Fibroblast of the aortic adventitia (primary cell): ENCODE measurements around the gene SDHAF3. TPM values are rescaled to one million over a fixed set of nuclear protein-coding genes. Genes with fewer than 3 reads are reported as not detected.

Source experiments
- DNase-seq: peaks from one replicate; pipeline ENCODE4 v3.0.0-alpha.2; 2010; ENCODE audit warnings: low read depth
- H3K4me3 ChIP-seq: 2 replicates; pipeline ENCODE4 v1.5.1; 2011; ENCODE audit warnings: low read depth, mild to moderate bottlenecking, control low read depth, low read length, moderate library complexity
- total RNA-seq: library from RNA; depleted of rRNA; stranded (reverse); fragments of >200 nt; gene quantifications from 2 replicates; pipeline ENCODE4 v1.2.3, GENCODE V29; 2012; ENCODE audit warnings: low replicate concordance
- TF ChIP-seq, protein P1 (sequence below): IDR thresholded peaks from 2 replicates; pipeline ENCODE4 v1.5.1; 2011; ENCODE audit warnings: mild to moderate bottlenecking, low read length, control low read depth, inconsistent platforms; ENCODE audit not compliant: insufficient read depth

The SDHAF3 gene
- total RNA-seq, 1 donor, result 16.0 TPM

DNA sequence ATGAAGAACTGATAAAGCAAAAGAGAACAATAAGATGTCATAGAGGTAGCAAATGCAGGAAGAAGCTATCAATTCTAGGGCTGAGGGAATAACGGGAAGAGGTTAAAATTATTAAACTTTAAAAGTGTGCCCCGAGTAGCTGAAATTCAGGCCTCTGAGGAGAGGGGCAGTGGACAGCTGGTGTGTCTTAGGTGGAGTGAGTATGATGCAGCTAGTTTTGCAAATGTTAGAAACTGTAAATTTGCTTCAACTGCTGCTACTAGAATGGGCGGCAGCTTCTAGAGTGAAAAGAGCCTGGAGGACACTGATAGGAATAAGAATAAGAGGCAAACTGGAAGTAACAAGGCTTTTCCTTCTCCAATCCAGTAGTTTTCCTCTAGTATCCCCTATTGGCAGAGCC, 87.3 kb downstream of the SDHAF3 start:
- TF ChIP-seq, protein P1, sequence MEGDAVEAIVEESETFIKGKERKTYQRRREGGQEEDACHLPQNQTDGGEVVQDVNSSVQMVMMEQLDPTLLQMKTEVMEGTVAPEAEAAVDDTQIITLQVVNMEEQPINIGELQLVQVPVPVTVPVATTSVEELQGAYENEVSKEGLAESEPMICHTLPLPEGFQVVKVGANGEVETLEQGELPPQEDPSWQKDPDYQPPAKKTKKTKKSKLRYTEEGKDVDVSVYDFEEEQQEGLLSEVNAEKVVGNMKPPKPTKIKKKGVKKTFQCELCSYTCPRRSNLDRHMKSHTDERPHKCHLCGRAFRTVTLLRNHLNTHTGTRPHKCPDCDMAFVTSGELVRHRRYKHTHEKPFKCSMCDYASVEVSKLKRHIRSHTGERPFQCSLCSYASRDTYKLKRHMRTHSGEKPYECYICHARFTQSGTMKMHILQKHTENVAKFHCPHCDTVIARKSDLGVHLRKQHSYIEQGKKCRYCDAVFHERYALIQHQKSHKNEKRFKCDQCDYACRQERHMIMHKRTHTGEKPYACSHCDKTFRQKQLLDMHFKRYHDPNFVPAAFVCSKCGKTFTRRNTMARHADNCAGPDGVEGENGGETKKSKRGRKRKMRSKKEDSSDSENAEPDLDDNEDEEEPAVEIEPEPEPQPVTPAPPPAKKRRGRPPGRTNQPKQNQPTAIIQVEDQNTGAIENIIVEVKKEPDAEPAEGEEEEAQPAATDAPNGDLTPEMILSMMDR, result no peak
- no peak for DNase-seq
- no peak overlapping the region for H3K4me3 ChIP-seq

DNA sequence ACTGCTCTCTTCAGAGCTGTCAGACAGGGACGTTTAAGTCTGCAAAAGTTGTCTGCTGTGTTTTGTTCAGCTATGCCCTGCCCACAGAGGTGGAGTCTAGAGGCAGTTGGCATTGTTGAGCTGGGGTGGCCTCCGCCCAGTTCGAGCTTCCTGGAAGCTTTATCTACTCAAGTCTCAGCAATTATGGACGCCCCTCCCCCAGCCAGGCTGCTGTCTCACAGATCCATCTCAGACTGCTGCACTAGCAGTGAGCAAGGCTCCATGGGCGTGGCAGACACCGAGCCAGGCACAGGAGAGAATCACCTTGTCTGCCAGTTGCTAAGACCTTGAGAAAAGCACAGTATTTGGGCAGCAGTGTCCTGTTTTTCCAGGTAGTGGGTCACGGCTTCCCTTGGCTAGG, 98.1 kb downstream of the SDHAF3 start:
- no peak for DNase-seq
- no peak overlapping the region for H3K4me3 ChIP-seq
- TF ChIP-seq, protein P1, result no peak

DNA sequence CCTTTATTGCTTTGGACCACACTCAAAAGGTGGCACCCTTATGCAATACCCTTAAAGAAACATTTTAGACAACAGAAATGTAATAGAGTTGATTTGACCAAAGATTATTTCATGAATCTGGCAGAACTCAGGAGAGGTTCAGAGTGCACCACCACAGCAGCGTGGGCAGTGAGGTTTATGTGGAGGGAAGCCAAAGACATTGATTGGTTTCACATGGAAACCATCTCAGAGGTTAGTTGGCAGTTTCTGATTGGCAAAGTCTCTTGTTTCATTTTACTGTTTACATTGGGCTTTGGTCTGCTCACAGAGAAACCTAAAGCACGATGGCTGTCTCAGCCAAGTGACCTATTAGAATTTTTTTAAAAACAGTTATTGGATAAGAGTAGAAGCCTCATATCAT, 101.3 kb downstream of the SDHAF3 start:
- no peak for DNase-seq
- TF ChIP-seq, protein P1, result no peak
- H3K4me3 ChIP-seq, result no peak overlapping the region

DNA sequence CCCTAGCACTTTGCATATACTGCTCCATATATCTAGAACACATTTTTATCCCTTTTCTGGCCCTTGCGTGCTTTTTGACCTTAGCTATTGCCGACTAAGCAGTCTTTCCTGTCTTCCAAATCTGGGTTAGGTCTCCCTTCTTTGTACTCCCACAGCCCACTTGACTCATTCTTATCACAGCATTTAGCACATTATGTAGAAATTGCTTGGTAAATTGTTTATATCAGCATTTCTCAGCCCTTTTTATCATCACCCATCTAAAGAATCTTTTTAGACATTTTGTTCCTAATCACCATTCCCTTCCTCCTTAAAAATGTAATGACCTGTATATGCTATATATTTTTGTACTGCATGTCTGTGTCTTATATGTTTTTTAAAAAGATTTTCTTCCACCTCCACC, 101.7 kb downstream of the SDHAF3 start:
- TF ChIP-seq, protein P1, result no peak
- no peak overlapping the region for H3K4me3 ChIP-seq
- no peak for DNase-seq

DNA sequence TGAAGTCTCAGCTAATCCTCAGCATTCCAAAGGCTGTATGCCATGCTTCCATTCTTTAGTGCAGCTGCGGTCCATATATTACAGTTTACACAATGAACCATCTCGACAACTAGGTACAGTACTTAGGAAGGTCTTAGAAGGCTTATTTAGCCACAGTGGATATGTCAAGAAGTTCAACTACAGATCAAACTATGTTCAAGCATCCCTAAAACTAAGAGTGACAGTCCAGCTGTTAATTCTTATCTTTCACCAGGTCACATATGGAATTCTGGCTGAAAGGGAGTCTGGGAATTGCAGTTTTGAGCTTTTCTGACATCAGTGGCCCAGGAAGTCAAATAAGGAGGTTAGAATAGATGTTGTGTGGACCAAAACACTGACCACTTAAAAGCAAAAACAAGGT, 106.8 kb downstream of the SDHAF3 start:
- no peak for DNase-seq
- no peak overlapping the region for H3K4me3 ChIP-seq
- TF ChIP-seq, protein P1, result no peak

DNA sequence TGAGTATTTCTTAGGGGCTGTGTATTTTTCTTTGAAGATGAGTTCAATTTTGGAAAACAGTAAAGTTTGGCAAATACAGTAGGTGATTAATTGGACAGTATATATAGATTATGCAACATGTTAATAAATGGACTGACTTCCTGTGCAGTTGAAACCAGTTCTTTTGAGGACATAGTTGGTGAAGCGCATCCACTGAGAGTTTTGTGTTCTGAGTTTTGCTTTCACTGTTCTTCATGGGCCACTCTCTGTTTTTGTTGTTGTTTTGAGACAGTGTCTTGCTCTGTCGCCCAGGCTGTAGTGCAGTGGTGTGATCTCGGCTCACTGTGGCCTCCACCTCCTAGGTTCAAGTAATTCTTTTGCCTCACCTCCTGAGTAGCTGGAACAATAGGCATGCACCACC, 109.0 kb downstream of the SDHAF3 start:
- no peak overlapping the region for H3K4me3 ChIP-seq
- TF ChIP-seq, protein P1, result no peak

More for the DNA sequence above, 109.0 kb downstream of the SDHAF3 start:
- DNase-seq, result no peak

Other genes with a start within 250 kb of the SDHAF3 start
- not detected in 2 replicates for gene DLX6, start 112.1 kb upstream of the SDHAF3 start, total RNA-seq
- gene DLX5, start 92.9 kb upstream of the SDHAF3 start, total RNA-seq, result not detected in 2 replicates